SK-N-SH (cell line): ENCODE data around the gene STMND1. TPM values are rescaled to one million over a fixed set of nuclear protein-coding genes. Genes with fewer than 3 reads are reported as not detected.
A peak's percentile ranks its signal among the peaks of the same experiment; 100 is the strongest.

Source experiments
- CTCF ChIA-PET: fragments of 300-600, 350-600 bp; formaldehyde crosslinking; extraction: SDS; loops from one replicate; lab custom pipeline; 2021; lab: Yijun Ruan, JAX
- POLR2A ChIA-PET: fragments of 350-600 bp; sonication (Branson Sonifier 250); formaldehyde crosslinking; extraction: SDS; loops from one replicate; lab custom pipeline; 2020; ENCODE audit warnings: antibody characterized with exemption, inconsistent platforms; lab: Yijun Ruan, JAX
- DNase-seq: peaks from one replicate; pipeline ENCODE4 v3.0.0; 2012
- H2AFZ ChIP-seq: fragments of 200-600 bp; sonication (generic); 2 replicates; pipeline ENCODE4 v1.8.1; 2016; ENCODE audit warnings: antibody characterized with exemption, mild to moderate bottlenecking, low read depth
- H3F3A ChIP-seq: fragments of 200-600 bp; sonication (generic); replicated peaks from 2 replicates; pipeline ENCODE3; 2016; ENCODE audit warnings: antibody characterized with exemption, mild to moderate bottlenecking; ENCODE audit not compliant: insufficient read depth
- H3K27ac ChIP-seq, 2 experiments: fragments of 200-500 bp in 1 of 2; fragments of 200-600 bp in 1 of 2; sonication (Bioruptor generic) in 1 of 2; sonication (generic), shearing (Covaris generic) in 1 of 2; 2 replicates each; pipeline versions ENCODE4 v1.5.1 to v1.6.1; 2014 to 2016; ENCODE audit warnings: low read depth in 2 of 2, inconsistent platforms in 1 of 2, low read length in 1 of 2, mild to moderate bottlenecking in 1 of 2, mixed read lengths in 1 of 2
- H3K27me3 ChIP-seq: fragments of 200-600 bp; sonication (generic), shearing (Covaris generic); 2 replicates; pipeline ENCODE4 v1.6.1; 2016; ENCODE audit warnings: mixed run types; ENCODE audit not compliant: insufficient read depth
- H3K36me3 ChIP-seq, 2 experiments: fragments of 200-500 bp in 1 of 2; fragments of 200-600 bp in 1 of 2; sonication (Bioruptor generic) in 1 of 2; sonication (generic) in 1 of 2; replicated peaks in 1 of 2; 2 replicates each; pipeline versions ENCODE3 to v1.5.1; 2014 to 2016; ENCODE audit warnings: low read length in 1 of 2, mild to moderate bottlenecking in 1 of 2; ENCODE audit not compliant: insufficient read depth in 2 of 2, control insufficient read depth in 1 of 2
- H3K4me1 ChIP-seq, 2 experiments: fragments of 200-500 bp in 1 of 2; fragments of 200-600 bp in 1 of 2; sonication (Bioruptor generic) in 1 of 2; sonication (generic), shearing (Covaris generic) in 1 of 2; 2 replicates each; pipeline versions ENCODE4 v1.5.1 to v1.6.1; 2014 to 2016; ENCODE audit warnings: low read depth in 1 of 2, low read length in 1 of 2, mixed run types in 1 of 2; ENCODE audit not compliant: insufficient read depth in 2 of 2, control insufficient read depth in 1 of 2
- H3K4me2 ChIP-seq: fragments of 200-600 bp; sonication (generic), shearing (Covaris generic); 2 replicates; pipeline ENCODE4 v1.6.1; 2017; ENCODE audit warnings: mixed run types
- H3K4me3 ChIP-seq, 2 experiments: fragments of 200-500 bp in 1 of 2; fragments of 200-600 bp in 1 of 2; sonication (Bioruptor generic) in 1 of 2; sonication (generic), shearing (Covaris generic) in 1 of 2; 2 replicates each; pipeline versions ENCODE4 v1.5.1 to v1.8.1; 2014 to 2016; ENCODE audit warnings: low read depth in 2 of 2, inconsistent platforms in 1 of 2, low read length in 1 of 2, mild to moderate bottlenecking in 1 of 2, mixed read lengths in 1 of 2, moderate library complexity in 1 of 2
- H3K79me2 ChIP-seq: fragments of 200-600 bp; sonication (generic); 2 replicates; pipeline ENCODE4 v1.8.1; 2017; ENCODE audit warnings: mild to moderate bottlenecking; ENCODE audit not compliant: insufficient read depth
- H3K9ac ChIP-seq: fragments of 200-600 bp; sonication (generic); 2 replicates; pipeline ENCODE4 v1.6.1; 2017; ENCODE audit warnings: mixed run types
- H3K9me2 ChIP-seq: fragments of 200-600 bp; sonication (generic); 2 replicates; pipeline ENCODE4 v1.6.1; 2017; ENCODE audit warnings: mixed run types
- H3K9me3 ChIP-seq: fragments of 200-600 bp; sonication (generic); 2 replicates; pipeline ENCODE4 v1.6.1; 2017; ENCODE audit warnings: mixed run types, mild to moderate bottlenecking, moderate library complexity
- H4K20me1 ChIP-seq: fragments of 200-600 bp; sonication (generic); 2 replicates; pipeline ENCODE4 v1.6.1; 2017; ENCODE audit warnings: mild to moderate bottlenecking, mixed run types; ENCODE audit not compliant: insufficient read depth
- CHD2 ChIP-seq: fragments of 150-350 bp; IDR thresholded peaks from 2 replicates; pipeline ENCODE4 v1.6.1; 2018; ENCODE audit warnings: low read length; ENCODE audit not compliant: partially characterized antibody
- FOSL2 ChIP-seq: IDR thresholded peaks from 2 replicates; pipeline ENCODE4 v1.4.0; 2012; ENCODE audit warnings: low read depth, mild to moderate bottlenecking, moderate library complexity, borderline replicate concordance
- FOXM1 ChIP-seq: IDR thresholded peaks from 2 replicates; pipeline ENCODE4 v1.4.0; 2012; ENCODE audit warnings: low read depth, mild to moderate bottlenecking
- JUND ChIP-seq: IDR thresholded peaks from 2 replicates; pipeline ENCODE4 v1.4.0; 2012
- NFIC ChIP-seq: IDR thresholded peaks from 2 replicates; pipeline ENCODE4 v1.4.0; 2012; ENCODE audit warnings: borderline replicate concordance
- POLR2AphosphoS5 ChIP-seq: IDR thresholded peaks from 2 replicates; pipeline ENCODE4 v1.6.1; 2012; ENCODE audit warnings: low read depth, low read length
- SMC3 ChIP-seq: IDR thresholded peaks from 2 replicates; pipeline ENCODE4 v1.6.1; 2012; ENCODE audit warnings: low read depth, low read length, improper control_type of control experiment
- TCF12 ChIP-seq: IDR thresholded peaks from 2 replicates; pipeline ENCODE4 v1.4.0; 2012
- WGBS: methylation state at CpG from one replicate; pipeline ENCODE4 v1.1.6; 2017; ENCODE audit warnings: low lambda C conversion rate; 5-methylcytosine and 5-hydroxymethylcytosine counted together
- polyA plus RNA-seq, 3 experiments: library from polyadenylated mRNA; depleted of rRNA; stranded (reverse); fragments of >200 nt; gene quantifications; 2 replicates each; pipeline ENCODE4 v1.2.3, GENCODE V29; 2012
- TF ChIP-seq, protein P1 (sequence below): IDR thresholded peaks from 2 replicates; pipeline ENCODE4 v1.4.0; 2012; ENCODE audit warnings: low read depth, borderline replicate concordance
- TF ChIP-seq, protein P2 (sequence below): IDR thresholded peaks from 2 replicates; pipeline ENCODE4 v1.4.0; 2012; ENCODE audit warnings: low read depth, borderline replicate concordance
- TF ChIP-seq, protein P3 (sequence below): fragments of 150-350 bp; IDR thresholded peaks from 2 replicates; pipeline ENCODE4 v1.6.1; 2016; ENCODE audit warnings: mild to moderate bottlenecking, low read depth, low read length
- TF ChIP-seq, protein P4 (sequence below): fragments of 200-600 bp; sonication (generic); IDR thresholded peaks from 2 replicates; pipeline ENCODE4 v1.6.1; 2017; ENCODE audit warnings: antibody characterized with exemption, mild to moderate bottlenecking, moderate library complexity
- TF ChIP-seq, protein P5 (sequence below): IDR thresholded peaks from 2 replicates; pipeline ENCODE4 v1.6.1; 2012; ENCODE audit warnings: mild to moderate bottlenecking, low read depth, low read length, moderate library complexity

The STMND1 gene
- polyA plus RNA-seq, 1 of the 3 experiments (the other 2 are of a cell fraction): not detected

DNA sequence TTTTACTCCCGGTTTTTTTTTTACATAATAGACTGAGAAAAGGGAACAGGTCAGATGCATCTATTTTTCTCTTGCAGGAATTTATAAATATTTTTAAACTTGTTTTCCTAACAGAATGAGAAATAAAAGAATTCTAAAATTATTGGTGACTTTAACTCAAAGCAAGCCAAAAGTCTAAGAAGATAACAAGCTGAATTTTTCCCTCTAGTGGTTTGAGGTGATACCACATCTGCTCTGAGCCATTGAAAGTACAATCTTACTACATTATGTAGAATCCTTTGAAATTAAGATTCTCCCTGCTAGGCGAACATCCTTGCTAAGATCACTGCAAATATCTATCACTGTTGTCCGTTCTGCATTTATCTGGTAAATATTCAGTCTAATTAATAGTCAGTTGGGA lies 10.7 kb upstream of the STMND1 start:
- H3K4me3 ChIP-seq: no peak overlapping the region
- POLR2A ChIA-PET: no interaction called here
- DNase-seq: no peak

DNA sequence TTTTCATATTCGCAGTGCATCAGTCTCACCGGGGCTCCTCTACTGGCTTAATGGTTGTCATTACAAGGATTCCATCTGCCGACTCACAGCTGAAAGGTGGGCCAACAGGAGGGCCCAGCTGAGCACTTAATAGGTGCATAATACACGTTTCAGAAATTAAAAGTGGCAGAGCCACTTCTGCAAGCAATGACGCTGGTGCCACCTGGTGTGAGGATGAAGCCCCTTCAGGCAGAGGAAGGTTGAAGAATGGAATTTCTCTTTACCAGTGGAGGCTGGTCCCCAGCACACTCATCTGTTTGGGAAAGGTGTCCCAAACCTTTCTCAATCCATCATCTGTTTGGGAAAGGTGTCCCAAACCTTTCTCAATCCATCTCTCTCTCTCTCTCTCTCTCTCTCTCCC lies 8.2 kb upstream of the STMND1 start:
- peak; percentile 16 for DNase-seq
- TF ChIP-seq, protein P1, sequence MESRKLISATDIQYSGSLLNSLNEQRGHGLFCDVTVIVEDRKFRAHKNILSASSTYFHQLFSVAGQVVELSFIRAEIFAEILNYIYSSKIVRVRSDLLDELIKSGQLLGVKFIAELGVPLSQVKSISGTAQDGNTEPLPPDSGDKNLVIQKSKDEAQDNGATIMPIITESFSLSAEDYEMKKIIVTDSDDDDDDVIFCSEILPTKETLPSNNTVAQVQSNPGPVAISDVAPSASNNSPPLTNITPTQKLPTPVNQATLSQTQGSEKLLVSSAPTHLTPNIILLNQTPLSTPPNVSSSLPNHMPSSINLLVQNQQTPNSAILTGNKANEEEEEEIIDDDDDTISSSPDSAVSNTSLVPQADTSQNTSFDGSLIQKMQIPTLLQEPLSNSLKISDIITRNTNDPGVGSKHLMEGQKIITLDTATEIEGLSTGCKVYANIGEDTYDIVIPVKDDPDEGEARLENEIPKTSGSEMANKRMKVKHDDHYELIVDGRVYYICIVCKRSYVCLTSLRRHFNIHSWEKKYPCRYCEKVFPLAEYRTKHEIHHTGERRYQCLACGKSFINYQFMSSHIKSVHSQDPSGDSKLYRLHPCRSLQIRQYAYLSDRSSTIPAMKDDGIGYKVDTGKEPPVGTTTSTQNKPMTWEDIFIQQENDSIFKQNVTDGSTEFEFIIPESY: no peak
- TF ChIP-seq, protein P2, sequence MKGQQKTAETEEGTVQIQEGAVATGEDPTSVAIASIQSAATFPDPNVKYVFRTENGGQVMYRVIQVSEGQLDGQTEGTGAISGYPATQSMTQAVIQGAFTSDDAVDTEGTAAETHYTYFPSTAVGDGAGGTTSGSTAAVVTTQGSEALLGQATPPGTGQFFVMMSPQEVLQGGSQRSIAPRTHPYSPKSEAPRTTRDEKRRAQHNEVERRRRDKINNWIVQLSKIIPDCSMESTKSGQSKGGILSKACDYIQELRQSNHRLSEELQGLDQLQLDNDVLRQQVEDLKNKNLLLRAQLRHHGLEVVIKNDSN: no peak
- TF ChIP-seq JUND (no peak), FOXM1 (no peak), NFIC (no peak), FOSL2 (no peak), POLR2AphosphoS5 (no peak), TCF12 (no peak), SMC3 (peak; percentile 25; the same call in 1 of the 2 replicates), CHD2 (no peak)
- TF ChIP-seq, protein P3, sequence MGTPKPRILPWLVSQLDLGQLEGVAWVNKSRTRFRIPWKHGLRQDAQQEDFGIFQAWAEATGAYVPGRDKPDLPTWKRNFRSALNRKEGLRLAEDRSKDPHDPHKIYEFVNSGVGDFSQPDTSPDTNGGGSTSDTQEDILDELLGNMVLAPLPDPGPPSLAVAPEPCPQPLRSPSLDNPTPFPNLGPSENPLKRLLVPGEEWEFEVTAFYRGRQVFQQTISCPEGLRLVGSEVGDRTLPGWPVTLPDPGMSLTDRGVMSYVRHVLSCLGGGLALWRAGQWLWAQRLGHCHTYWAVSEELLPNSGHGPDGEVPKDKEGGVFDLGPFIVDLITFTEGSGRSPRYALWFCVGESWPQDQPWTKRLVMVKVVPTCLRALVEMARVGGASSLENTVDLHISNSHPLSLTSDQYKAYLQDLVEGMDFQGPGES: no peak
- TF ChIP-seq, protein P4, sequence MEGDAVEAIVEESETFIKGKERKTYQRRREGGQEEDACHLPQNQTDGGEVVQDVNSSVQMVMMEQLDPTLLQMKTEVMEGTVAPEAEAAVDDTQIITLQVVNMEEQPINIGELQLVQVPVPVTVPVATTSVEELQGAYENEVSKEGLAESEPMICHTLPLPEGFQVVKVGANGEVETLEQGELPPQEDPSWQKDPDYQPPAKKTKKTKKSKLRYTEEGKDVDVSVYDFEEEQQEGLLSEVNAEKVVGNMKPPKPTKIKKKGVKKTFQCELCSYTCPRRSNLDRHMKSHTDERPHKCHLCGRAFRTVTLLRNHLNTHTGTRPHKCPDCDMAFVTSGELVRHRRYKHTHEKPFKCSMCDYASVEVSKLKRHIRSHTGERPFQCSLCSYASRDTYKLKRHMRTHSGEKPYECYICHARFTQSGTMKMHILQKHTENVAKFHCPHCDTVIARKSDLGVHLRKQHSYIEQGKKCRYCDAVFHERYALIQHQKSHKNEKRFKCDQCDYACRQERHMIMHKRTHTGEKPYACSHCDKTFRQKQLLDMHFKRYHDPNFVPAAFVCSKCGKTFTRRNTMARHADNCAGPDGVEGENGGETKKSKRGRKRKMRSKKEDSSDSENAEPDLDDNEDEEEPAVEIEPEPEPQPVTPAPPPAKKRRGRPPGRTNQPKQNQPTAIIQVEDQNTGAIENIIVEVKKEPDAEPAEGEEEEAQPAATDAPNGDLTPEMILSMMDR: peak; percentile 55
- TF ChIP-seq, protein P5, sequence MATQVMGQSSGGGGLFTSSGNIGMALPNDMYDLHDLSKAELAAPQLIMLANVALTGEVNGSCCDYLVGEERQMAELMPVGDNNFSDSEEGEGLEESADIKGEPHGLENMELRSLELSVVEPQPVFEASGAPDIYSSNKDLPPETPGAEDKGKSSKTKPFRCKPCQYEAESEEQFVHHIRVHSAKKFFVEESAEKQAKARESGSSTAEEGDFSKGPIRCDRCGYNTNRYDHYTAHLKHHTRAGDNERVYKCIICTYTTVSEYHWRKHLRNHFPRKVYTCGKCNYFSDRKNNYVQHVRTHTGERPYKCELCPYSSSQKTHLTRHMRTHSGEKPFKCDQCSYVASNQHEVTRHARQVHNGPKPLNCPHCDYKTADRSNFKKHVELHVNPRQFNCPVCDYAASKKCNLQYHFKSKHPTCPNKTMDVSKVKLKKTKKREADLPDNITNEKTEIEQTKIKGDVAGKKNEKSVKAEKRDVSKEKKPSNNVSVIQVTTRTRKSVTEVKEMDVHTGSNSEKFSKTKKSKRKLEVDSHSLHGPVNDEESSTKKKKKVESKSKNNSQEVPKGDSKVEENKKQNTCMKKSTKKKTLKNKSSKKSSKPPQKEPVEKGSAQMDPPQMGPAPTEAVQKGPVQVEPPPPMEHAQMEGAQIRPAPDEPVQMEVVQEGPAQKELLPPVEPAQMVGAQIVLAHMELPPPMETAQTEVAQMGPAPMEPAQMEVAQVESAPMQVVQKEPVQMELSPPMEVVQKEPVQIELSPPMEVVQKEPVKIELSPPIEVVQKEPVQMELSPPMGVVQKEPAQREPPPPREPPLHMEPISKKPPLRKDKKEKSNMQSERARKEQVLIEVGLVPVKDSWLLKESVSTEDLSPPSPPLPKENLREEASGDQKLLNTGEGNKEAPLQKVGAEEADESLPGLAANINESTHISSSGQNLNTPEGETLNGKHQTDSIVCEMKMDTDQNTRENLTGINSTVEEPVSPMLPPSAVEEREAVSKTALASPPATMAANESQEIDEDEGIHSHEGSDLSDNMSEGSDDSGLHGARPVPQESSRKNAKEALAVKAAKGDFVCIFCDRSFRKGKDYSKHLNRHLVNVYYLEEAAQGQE: no peak

More for the DNA sequence above, 10.7 kb upstream of the STMND1 start:
- Histone ChIP-seq H3F3A (peaks cover under 1% of the 10 kb centered on the region), H3K27me3 (no peaks in the 10 kb centered on the region), H3K9me3 (peaks cover 7% of the 10 kb centered on the region; the same call in 1 of the 2 replicates), H3K27ac (no peak overlapping the region), H3K9me2 (no peaks in the 10 kb centered on the region), H2AFZ (no peak overlapping the region), H3K36me3 (peaks cover 0 to 5% of the 10 kb centered on the region in 2 experiments), H3K9ac (no peak overlapping the region), H3K79me2 (no peaks in the 10 kb centered on the region; the same call in 1 of the 2 replicates), H3K4me2 (no peak overlapping the region), H4K20me1 (no peaks in the 10 kb centered on the region), H3K4me1 (no peaks in the 10 kb centered on the region; a peak in 1 of 4 replicates)
- WGBS: 40% methylated on average over 3 of the region's 3 CpGs
- no peak for TF ChIP-seq JUND
- TF ChIP-seq, protein P4: peak; percentile 62
- CTCF ChIA-PET: no interaction called here

More for the DNA sequence above, 8.2 kb upstream of the STMND1 start:
- Histone ChIP-seq H3K9me2 (no peaks in the 10 kb centered on the region), H3K36me3 (peaks cover 0 to 5% of the 10 kb centered on the region in 2 experiments), H4K20me1 (no peaks in the 10 kb centered on the region), H3K27me3 (no peaks in the 10 kb centered on the region), H3K9me3 (peaks cover 7% of the 10 kb centered on the region; the same call in 1 of the 2 replicates), H3K27ac (no peak overlapping the region), H2AFZ (no peak overlapping the region), H3K4me1 (no peaks in the 10 kb centered on the region), H3F3A (no peaks in the 10 kb centered on the region), H3K4me2 (no peak overlapping the region), H3K9ac (no peak overlapping the region), H3K79me2 (no peaks in the 10 kb centered on the region; the same call in 1 of the 2 replicates), H3K4me3 (no peak overlapping the region)
- ChIA-PET CTCF (no interaction called here), POLR2A (no interaction called here)
- 20% methylated on average over 5 of the region's 5 CpGs for WGBS
